Progenitor cell of endocrine pancreas (in vitro differentiated cells): ENCODE results near the gene TSFM. TPM values are rescaled to one million over a fixed set of nuclear protein-coding genes. Genes with fewer than 3 reads are reported as not detected.

Experiments used
- DNase-seq: peaks from one replicate; pipeline ENCODE4 v3.0.0; 2021; ENCODE audit warnings: low spot score; ENCODE audit not compliant: unreplicated experiment
- H3K27ac Mint-ChIP-seq: 2 replicates; pipeline ENCODE4 v1.8.0; 2021; ENCODE audit warnings: mild to moderate bottlenecking, moderate library complexity, mixed read lengths
- H3K27me3 Mint-ChIP-seq: 2 replicates; pipeline ENCODE4 v1.8.0; 2021; ENCODE audit warnings: mixed read lengths
- H3K36me3 Mint-ChIP-seq: 2 replicates; pipeline ENCODE4 v1.8.0; 2022; ENCODE audit warnings: mixed read lengths; ENCODE audit not compliant: insufficient read depth
- H3K4me1 Mint-ChIP-seq: 2 replicates; pipeline ENCODE4 v1.8.0; 2021; ENCODE audit warnings: low read depth, mixed read lengths
- H3K4me3 Mint-ChIP-seq: 2 replicates; pipeline ENCODE4 v1.8.0; 2021; ENCODE audit warnings: low read depth, mild to moderate bottlenecking, moderate library complexity, mixed read lengths
- H3K9me3 Mint-ChIP-seq: 2 replicates; pipeline ENCODE4 v1.8.0; 2021; ENCODE audit warnings: low read depth, mixed read lengths
- CTCF ChIP-seq: fragments of 200-600 bp; sonication (generic); IDR thresholded peaks from one replicate; pipeline ENCODE4 v1.5.0; 2021; ENCODE audit warnings: antibody characterized with exemption, mild to moderate bottlenecking; ENCODE audit not compliant: unreplicated experiment
- total RNA-seq: library from RNA; stranded (reverse); gene quantifications from 2 replicates; pipeline ENCODE4 v1.2.1, GENCODE V29; 2021

Gene TSFM
- total RNA-seq, 1 donor from 2014 or later = 25.7 TPM

GRCh38 chr12:57800965-57801364 is 18.4 kb downstream of the TSFM start:
- H3K4me3 Mint-ChIP-seq = no peak overlapping the region
- no peak overlapping the region for H3K27ac Mint-ChIP-seq
- no peaks in the 10 kb centered on the region for H3K27me3 Mint-ChIP-seq
- no peak for TF ChIP-seq CTCF
- no peaks in the 10 kb centered on the region for H3K4me1 Mint-ChIP-seq
- H3K36me3 Mint-ChIP-seq = peaks cover 8% of the 10 kb centered on the region
- H3K9me3 Mint-ChIP-seq = no peaks in the 10 kb centered on the region
- DNase-seq = no peak

- H3K27ac Mint-ChIP-seq = no peak overlapping the region
- H3K9me3 Mint-ChIP-seq = no peaks in the 10 kb centered on the region
- H3K4me1 Mint-ChIP-seq = no peaks in the 10 kb centered on the region
These were observed 20.0 kb downstream of the TSFM start for GRCh38 chr12:57802607-57803006.

GRCh38 chr12:57803319-57803893 is 20.8 kb downstream of the TSFM start:
- peak; percentile 17 for DNase-seq
- TF ChIP-seq CTCF = peak; percentile 73
- Mint-ChIP-seq H3K27ac (no peak overlapping the region), H3K4me1 (no peaks in the 10 kb centered on the region), H3K9me3 (no peaks in the 10 kb centered on the region), H3K27me3 (no peaks in the 10 kb centered on the region), H3K4me3 (no peak overlapping the region), H3K36me3 (peaks cover 6% of the 10 kb centered on the region)

More at GRCh38 chr12:57802607-57803006, 20.0 kb downstream of the TSFM start:
- TF ChIP-seq CTCF = no peak
- no peak for DNase-seq
- H3K4me3 Mint-ChIP-seq = no peak overlapping the region
- peaks cover 6% of the 10 kb centered on the region for H3K36me3 Mint-ChIP-seq
- H3K27me3 Mint-ChIP-seq = no peaks in the 10 kb centered on the region

- no peak for TF ChIP-seq CTCF
- no peaks in the 10 kb centered on the region for H3K4me1 Mint-ChIP-seq
- no peak overlapping the region for H3K4me3 Mint-ChIP-seq
- no peaks in the 10 kb centered on the region for H3K9me3 Mint-ChIP-seq
- no peak for DNase-seq
- no peak overlapping the region for H3K27ac Mint-ChIP-seq
- no peaks in the 10 kb centered on the region for H3K27me3 Mint-ChIP-seq
- peaks cover 4% of the 10 kb centered on the region for H3K36me3 Mint-ChIP-seq
These were observed 24.1 kb downstream of the TSFM start for GRCh38 chr12:57806677-57807076.

GRCh38 chr12:57807285-57807684 is 24.7 kb downstream of the TSFM start:
- no peak for DNase-seq
- Mint-ChIP-seq H3K36me3 (peaks cover 6% of the 10 kb centered on the region), H3K9me3 (no peaks in the 10 kb centered on the region), H3K4me3 (no peak overlapping the region), H3K27me3 (no peaks in the 10 kb centered on the region), H3K4me1 (no peaks in the 10 kb centered on the region), H3K27ac (no peak overlapping the region)
- TF ChIP-seq CTCF = no peak
